Ectodermal cell (in vitro differentiated cells): ENCODE measurements around the gene IGFBP2.

Source experiments
- H3K27ac ChIP-seq: 2 replicates; pipeline ENCODE4 v1.7.0; 2013; ENCODE audit warnings: mild to moderate bottlenecking, low read depth, low read length; ENCODE audit not compliant: insufficient read depth, poor library complexity, severe bottlenecking
- H3K27me3 ChIP-seq: 2 replicates; pipeline ENCODE4 v1.7.0; 2013; ENCODE audit warnings: mild to moderate bottlenecking, low read length; ENCODE audit not compliant: insufficient read depth, control insufficient read depth, poor library complexity, severe bottlenecking
- H3K36me3 ChIP-seq: one replicate; pipeline ENCODE4 v1.7.0; 2013; ENCODE audit warnings: low read length; ENCODE audit not compliant: control insufficient read depth, insufficient read depth
- H3K4me1 ChIP-seq: one replicate; pipeline ENCODE4 v1.7.0; 2013; ENCODE audit warnings: low read length; ENCODE audit not compliant: control insufficient read depth, insufficient read depth
- H3K4me3 ChIP-seq: 2 replicates; pipeline ENCODE4 v1.7.0; 2013; ENCODE audit warnings: low read depth, low read length, control low read depth; ENCODE audit not compliant: insufficient read depth
- H3K9me3 ChIP-seq: 2 replicates; pipeline ENCODE4 v1.7.0; 2013; ENCODE audit warnings: mild to moderate bottlenecking, low read length, moderate library complexity; ENCODE audit not compliant: control insufficient read depth
- WGBS, 2 experiments: methylation state at CpG; one replicate each; pipeline ENCODE4 v1.1.7; 2013; ENCODE audit warnings: missing lambda C conversion rate in 2 of 2; 5-methylcytosine and 5-hydroxymethylcytosine counted together

The IGFBP2 gene

GRCh38 chr2:216608525-216608924, 24.7 kb upstream of the IGFBP2 start:
- Histone ChIP-seq H3K27me3 (no peaks in the 10 kb centered on the region), H3K36me3 (no peaks in the 10 kb centered on the region), H3K4me3 (no peak overlapping the region), H3K27ac (no peak overlapping the region), H3K4me1 (peaks cover 16% of the 10 kb centered on the region), H3K9me3 (no peaks in the 10 kb centered on the region)
- 96 to 100% methylated on average over 5 of the region's 5 CpGs for WGBS, 2 experiments

GRCh38 chr2:216615298-216616082, 17.7 kb upstream of the IGFBP2 start:
- no peak overlapping the region for H3K27ac ChIP-seq
- H3K4me3 ChIP-seq: no peak overlapping the region
- no peaks in the 10 kb centered on the region for H3K9me3 ChIP-seq
- no peaks in the 10 kb centered on the region for H3K27me3 ChIP-seq
- 90 to 91% methylated on average over 7 of the region's 7 CpGs for WGBS, 2 experiments
- no peaks in the 10 kb centered on the region for H3K36me3 ChIP-seq
- peaks cover 20% of the 10 kb centered on the region for H3K4me1 ChIP-seq

GRCh38 chr2:216616083-216616678, 17.0 kb upstream of the IGFBP2 start:
- no peak overlapping the region for H3K27ac ChIP-seq
- 92 to 95% methylated on average over 3 of the region's 3 CpGs for WGBS, 2 experiments
- H3K36me3 ChIP-seq: no peaks in the 10 kb centered on the region
- no peaks in the 10 kb centered on the region for H3K9me3 ChIP-seq
- no peak overlapping the region for H3K4me3 ChIP-seq
- no peaks in the 10 kb centered on the region for H3K27me3 ChIP-seq
- H3K4me1 ChIP-seq: peaks cover 26% of the 10 kb centered on the region

GRCh38 chr2:216617159-216617815, 15.9 kb upstream of the IGFBP2 start:
- H3K4me1 ChIP-seq: peaks cover 30% of the 10 kb centered on the region
- no peaks in the 10 kb centered on the region for H3K36me3 ChIP-seq
- H3K9me3 ChIP-seq: no peaks in the 10 kb centered on the region
- 91 to 94% methylated on average over 12 of the region's 13 CpGs for WGBS, 2 experiments
- H3K27me3 ChIP-seq: no peaks in the 10 kb centered on the region
- H3K27ac ChIP-seq: no peak overlapping the region
- H3K4me3 ChIP-seq: no peak overlapping the region

- WGBS, 2 experiments: 59 to 60% methylated on average over 7 of the region's 7 CpGs
- no peak overlapping the region for H3K4me3 ChIP-seq
- H3K36me3 ChIP-seq: no peaks in the 10 kb centered on the region
- no peak overlapping the region for H3K27ac ChIP-seq
- no peaks in the 10 kb centered on the region for H3K9me3 ChIP-seq
- H3K27me3 ChIP-seq: no peaks in the 10 kb centered on the region
- H3K4me1 ChIP-seq: peaks cover 30% of the 10 kb centered on the region
These were observed 14.4 kb upstream of the IGFBP2 start for GRCh38 chr2:216618785-216619184.

- 40 to 50% methylated on average over 10 to 12 of the region's 12 CpGs for WGBS, 2 experiments
These were observed 13.5 kb upstream of the IGFBP2 start for GRCh38 chr2:216619411-216620393.

GRCh38 chr2:216620786-216621185, 12.4 kb upstream of the IGFBP2 start:
- 82 to 86% methylated on average over 12 of the region's 12 CpGs for WGBS, 2 experiments
- Histone ChIP-seq H3K36me3 (no peaks in the 10 kb centered on the region), H3K27me3 (no peaks in the 10 kb centered on the region), H3K4me3 (no peak overlapping the region), H3K9me3 (no peaks in the 10 kb centered on the region), H3K27ac (no peak overlapping the region), H3K4me1 (peaks cover 30% of the 10 kb centered on the region)

More at GRCh38 chr2:216619411-216620393, 13.5 kb upstream of the IGFBP2 start:
- Histone ChIP-seq H3K36me3 (no peaks in the 10 kb centered on the region), H3K4me1 (peaks cover 30% of the 10 kb centered on the region), H3K27me3 (no peaks in the 10 kb centered on the region), H3K9me3 (no peaks in the 10 kb centered on the region), H3K4me3 (no peak overlapping the region), H3K27ac (peak overlapping the region; percentile 67)

GRCh38 chr2:216621292-216621691, 11.9 kb upstream of the IGFBP2 start:
- H3K9me3 ChIP-seq: no peaks in the 10 kb centered on the region
- peaks cover 30% of the 10 kb centered on the region for H3K4me1 ChIP-seq
- no peaks in the 10 kb centered on the region for H3K27me3 ChIP-seq
- H3K36me3 ChIP-seq: no peaks in the 10 kb centered on the region
- 94 to 97% methylated on average over 3 to 4 of the region's 4 CpGs for WGBS, 2 experiments
- H3K4me3 ChIP-seq: no peak overlapping the region
- H3K27ac ChIP-seq: no peak overlapping the region

GRCh38 chr2:216622526-216622925, 10.7 kb upstream of the IGFBP2 start:
- no peak overlapping the region for H3K27ac ChIP-seq
- 93 to 98% methylated on average over 4 of the region's 4 CpGs for WGBS, 2 experiments
- H3K27me3 ChIP-seq: no peaks in the 10 kb centered on the region
- H3K4me1 ChIP-seq: peaks cover 30% of the 10 kb centered on the region
- no peak overlapping the region for H3K4me3 ChIP-seq
- no peaks in the 10 kb centered on the region for H3K9me3 ChIP-seq
- no peaks in the 10 kb centered on the region for H3K36me3 ChIP-seq
